Measurements from ENCODE around the gene IER3IP1.

IER3IP1 gene

DNA sequence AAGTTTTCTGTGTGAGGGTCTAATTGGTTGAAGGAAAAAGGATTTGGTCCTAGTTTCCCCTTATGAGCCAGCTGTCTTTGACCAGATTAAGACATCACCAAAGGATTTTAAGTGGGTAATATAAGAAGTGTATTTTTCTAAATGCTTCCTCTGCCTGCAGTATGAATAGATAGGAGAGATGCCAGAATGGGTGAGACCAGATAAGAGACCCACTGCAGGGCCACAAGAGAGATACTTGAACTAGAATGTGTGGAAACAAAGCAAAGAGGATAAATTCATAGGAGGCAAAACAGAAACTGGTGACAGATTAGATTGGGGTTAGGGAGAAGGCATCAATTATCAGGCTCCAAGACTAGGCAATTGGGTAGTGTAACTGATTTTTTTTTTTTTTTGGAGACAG lies 24.7 kb downstream of the IER3IP1 start:
- no peak for DNase-seq

DNA sequence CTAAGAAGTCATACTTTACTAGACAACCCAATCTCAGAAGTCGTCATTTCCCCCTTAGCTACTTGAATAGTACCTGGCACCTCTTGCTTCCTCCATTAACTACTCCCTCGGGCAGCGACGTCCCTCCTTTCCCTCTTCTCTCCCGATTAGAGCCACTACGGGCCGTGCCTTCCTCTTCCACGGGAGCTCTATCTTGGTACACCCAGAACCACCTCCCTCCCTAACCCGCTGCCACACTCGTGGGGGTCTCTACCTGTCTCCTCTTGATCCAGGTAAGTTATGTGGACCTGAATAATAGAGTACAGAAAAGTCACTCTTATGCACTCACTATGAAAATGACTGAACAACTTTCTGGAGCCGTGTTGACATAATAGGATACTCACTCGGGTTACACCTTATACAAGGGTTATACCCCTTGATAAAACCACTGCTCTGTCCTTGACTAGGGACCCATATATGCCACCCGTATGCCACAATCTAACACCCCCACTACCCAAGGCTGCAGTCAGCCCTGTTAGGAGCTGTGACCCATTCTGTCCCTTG lies 25.3 kb downstream of the IER3IP1 start:
- no peak for DNase-seq

DNA sequence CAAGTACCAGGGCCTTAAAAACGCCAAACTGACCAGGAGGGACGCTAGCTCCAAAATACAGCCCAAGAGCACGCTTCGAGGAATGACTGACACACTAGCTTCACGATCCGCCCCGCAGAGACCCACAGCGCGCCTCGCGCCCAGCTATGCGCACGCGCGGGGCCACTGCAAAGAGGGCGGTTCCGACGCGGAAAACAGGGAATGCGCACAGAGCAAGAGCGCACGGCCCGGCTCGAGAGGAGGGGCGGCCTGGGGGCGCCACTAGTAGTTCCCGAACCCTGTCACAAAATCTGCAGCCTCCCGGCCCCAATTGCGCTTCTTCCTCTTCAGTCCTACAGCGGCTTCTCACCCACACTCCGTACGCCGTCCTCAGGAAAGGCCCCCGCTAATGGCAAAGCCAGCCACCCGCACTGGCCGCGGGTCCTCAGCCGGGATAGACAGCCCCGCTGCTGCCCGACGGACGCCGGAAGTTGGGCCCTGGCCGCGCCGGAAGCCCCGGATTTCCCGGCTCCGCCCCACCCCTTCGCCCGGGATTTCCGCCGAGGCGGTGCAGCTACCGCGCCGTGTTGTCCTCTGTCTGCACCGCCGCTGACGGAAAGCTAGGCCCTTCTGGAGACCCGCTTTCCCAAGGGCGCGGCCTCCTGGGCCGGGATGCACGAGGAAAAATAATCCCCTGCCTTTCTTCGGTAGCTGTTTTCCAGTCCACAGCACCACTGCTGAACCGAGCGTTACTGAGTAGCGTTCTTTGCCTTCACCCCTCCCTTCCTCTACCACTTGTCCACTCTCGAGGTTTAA lies 25.9 kb downstream of the IER3IP1 start, which contains the start of gene HDHD2:
HDHD2 (minus strand) TSS at position 472 of the 795 bp plus-strand sequence. CDS start 14,061 bp downstream, outside the sequence.
- DNase-seq = peak; percentile 84

DNA sequence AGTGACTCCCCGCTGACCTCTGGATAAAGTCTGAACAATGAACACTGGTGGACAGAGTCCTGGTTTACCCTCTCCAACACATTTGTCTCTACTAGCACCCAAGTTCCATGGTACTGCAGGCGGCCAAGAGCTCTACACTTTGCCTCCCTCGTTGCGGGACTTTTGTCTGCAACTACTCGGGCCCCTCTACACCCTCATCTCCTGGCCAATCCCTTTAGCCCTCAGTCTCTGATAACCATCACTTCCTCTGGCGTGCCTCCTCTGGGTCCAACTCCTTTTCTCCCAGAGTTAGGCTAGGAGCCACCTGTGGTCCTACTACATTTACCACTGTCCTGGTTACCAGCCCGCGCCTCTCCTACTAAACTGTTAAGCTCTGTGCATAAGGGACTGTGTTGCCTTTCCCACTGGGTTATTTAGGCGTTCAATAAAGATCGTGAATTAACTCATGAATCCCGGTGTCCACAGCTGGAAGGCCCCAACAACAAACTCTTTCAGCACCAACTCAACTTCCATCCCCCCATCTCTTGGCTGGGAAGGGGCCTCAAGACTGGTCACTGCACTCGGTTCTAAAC lies 26.6 kb downstream of the IER3IP1 start:
- DNase-seq = no peak

DNA sequence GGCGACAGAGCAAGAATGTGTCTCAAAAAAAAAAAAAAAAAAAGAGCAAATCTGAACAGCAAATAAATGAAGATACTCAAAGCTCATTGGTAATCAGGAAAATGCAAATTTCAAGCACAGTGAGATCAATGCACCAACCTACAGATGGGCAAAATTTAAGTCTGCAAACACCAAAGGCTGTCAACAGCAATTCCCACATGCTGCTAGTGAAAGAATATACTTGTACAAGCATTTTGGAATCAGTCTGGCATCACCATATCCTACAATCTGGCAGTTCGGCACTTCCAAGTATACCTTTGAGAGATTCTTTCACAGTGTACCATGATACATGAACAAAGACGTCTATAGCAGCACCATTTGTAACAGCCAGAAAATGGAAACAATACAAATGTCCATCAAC lies 30.0 kb downstream of the IER3IP1 start:
- DNase-seq = no peak

DNA sequence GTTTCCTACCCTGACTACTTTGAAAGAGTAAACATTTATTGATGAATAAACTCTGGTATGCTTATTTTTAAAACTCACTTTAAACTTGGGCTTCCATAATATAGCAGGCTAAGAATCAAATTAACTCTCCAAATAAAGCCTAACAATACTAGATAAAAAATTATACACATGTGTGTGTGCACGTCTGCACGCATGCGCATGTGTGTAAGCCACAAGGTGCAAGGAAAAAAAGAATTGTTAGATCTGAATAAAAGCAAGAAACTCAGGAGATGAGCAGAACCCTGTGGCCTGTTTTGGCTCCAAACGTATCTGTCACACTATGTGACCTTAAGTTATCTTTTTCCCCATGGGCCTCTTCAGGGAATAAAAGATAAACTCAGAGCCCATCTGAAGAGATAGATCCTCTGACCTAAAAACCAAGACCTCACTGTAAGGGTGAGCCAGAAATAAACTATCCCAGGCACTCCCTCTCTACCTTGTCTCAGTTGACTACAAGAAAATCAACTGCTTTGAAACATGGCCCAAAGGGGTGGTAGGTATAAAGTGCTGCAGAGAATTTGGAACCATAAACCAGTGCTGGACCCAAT lies 32.2 kb downstream of the IER3IP1 start:
- DNase-seq = no peak

DNA sequence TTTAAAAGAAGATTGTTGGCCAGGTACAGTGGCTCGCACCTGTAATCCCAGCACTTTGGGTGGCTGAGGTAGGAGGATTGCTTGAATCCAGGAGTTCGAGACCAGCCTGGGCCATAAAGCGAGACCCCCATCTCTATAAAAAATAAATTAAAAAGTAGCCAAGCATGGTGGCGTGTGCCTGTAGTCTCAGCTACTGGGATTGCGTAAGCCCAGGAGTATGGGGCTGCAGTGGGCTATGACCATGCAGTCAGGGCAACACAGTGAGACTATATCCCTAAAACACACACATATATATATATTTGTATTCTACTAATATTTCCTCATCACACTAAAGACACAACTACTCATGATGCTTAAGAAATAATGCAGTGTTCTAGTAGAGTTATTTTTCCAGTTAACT lies 33.0 kb downstream of the IER3IP1 start:
- no peak for DNase-seq

DNA sequence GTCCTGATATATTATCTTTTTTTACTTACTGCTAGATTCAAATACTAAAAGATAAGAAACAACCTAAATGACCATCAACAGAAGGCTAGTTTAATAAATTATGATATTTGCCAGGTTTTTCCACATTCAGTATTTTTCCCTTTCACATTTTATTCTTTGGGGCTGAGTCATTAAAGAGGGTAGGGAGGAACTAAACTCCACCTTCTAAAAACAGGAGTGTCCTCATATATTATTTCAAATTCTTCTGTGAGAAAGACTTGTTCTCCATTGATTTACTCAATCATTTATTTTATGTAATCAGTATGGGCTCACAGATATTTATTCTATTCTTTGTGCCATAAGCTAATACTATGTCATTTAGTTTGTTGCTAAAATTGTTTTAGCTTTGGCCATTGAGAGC lies 34.9 kb downstream of the IER3IP1 start:
- DNase-seq = no peak

DNA sequence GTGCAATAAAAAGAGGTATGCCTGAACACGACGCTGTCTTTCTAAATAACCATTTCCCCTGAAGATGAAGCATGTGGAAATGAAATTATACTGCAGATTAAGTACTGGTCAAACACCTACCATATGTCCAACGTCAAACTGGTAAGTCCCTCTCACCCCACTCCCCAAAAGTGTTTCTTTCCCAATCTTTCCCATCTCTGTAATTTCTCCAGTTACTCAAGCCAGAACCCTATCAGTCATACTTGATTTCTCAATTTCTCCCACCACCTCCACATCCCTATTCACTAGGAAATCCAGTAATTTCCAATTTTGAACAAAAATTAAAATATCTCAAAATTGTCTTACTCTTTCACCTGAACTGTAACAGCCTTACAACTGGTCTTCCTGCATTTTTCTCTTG lies 55.0 kb downstream of the IER3IP1 start:
- no peak for DNase-seq

DNA sequence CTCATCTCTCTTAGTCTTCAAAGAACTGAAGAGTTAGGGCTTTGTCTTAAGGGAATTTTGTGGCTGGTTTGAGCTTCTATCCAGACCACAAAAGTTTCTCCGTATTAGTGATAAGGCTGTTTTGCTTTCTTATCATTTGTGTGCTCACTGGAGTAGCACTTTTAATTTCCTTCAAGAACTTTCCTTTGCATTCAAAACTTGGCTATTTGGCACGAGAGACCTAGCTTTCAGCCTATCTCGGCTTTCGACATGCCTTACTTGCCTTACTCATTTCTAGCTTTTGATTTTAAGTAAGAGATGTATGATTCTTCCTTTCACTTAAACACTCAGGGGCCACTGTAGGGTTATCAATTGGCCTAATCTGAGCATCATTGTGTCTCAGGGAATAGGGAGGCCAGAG lies 55.7 kb downstream of the IER3IP1 start:
- no peak for DNase-seq

DNA sequence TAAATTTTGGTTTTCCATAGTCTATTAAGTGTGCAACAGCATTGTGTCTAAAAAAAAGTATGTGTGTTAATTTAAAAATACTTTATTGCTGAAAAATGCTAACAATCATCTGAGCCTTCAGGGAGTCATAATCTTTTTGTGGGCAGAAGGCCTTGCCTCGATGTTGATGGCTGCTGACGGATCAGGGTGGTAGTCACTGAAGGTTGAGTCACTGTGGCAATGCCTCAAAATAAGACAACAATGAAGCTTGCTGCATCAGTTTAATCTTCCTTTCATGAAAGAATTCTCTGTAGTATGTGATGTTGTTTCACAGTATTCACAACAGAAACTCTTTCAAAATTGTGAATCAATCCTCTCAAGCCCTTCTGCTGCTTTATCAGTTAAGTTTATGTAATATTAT lies 57.2 kb downstream of the IER3IP1 start:
- DNase-seq = no peak

DNA sequence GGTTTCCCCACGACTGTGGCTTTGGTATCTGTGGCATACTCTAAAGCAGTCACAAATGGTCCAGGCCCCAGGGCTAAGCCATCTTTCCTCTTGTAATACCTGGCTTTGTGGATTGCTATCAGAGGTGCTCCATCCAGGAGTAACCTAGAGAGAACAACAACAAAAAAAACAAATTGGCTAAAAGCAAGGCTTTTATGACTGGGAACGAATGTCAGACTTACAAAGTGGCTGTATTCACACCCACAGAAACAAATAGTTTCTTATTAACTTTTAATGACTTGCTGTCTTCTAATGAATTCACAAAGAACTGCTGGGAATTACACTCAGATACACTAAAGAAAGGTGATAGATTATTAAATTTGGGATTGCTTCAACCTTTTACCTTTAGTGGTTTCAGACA lies 61.0 kb downstream of the IER3IP1 start:
- DNase-seq = no peak

DNA sequence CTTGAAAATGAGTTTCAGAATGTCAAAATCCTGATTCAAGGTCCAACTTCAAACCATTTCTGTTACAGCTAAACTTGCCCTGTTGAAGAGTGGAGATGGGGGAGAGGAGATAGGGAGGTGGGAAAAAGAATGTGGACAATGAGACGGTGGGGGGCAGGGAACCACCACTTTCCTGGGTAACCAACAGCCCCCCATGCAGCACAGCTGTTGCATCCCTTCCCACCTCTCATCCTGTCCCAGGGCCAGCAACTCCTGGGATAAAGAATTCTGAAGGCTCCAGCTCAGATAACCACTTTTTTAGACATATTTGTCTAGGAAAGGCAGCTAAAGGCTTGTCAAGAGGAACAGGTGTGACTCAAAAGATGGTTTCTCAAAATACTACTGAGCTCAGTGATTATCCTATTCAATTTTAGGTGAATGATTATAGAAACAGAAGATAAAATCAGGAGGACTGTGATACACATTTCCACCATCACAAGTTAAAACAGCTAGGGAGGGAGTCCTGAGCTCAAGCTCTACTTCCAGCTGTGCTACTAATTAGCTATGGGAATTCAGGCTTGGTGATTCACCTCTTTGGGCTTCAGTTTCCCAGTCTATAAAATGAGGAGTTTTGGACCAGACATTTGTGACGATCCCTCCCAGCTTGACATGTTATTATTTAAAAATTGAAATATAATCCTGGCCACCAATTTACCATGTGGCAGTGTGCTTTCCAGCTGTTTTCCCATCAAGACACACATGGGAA lies 62.2 kb downstream of the IER3IP1 start:
- no peak for DNase-seq

DNA sequence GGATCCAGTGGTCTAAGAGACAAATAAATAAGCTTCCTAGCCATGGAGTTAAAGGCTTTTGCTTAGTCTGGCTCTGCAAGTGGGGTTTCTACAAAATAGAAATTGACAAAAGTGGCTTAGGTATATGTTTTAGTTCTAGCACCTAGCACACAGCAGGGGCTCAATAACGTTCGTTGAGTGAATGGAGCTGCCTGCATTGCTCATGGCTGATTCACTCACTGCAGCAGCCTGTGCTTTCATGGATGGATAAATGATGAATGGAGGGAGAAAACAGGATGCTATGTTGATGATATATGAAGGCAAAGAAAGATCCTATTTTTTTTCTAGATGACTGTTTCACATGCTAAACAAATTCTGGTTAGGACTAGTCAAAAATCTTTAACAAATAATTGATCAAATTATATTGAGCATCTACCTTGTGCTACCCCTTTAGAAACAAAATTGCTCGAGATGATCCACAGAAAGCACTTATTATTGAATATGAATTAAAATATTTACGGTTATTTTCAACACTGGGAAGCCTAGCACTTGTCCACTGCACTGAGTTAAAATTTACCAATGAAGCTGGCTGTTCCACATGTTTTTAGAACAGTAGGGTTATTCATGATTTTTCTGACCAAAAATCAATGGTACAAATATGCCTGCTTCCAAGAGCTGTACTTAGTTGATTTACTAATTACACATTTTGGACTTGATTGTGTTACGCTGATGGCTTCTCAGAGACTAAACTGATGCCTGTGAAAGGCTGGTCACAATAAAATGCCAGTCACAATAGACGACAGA lies 65.5 kb downstream of the IER3IP1 start:
- DNase-seq = no peak

DNA sequence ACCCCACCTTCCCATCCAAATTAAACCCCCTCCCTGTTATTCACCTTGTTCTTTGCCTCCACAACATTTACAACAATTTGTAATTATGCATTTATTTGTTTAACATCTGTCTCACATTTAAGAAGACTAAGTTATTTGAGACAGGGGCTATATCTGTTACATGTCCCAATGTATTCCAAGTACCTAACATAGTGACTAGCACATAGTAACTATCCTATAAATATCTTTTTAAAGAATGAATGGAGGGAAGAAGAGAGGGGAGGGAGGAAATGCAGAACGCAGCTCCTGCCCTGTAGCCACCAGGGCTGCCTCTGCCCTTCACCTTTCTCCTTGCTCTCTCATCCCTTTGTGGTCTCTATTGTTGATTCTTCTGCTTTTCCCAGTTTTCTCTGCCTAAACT lies 66.4 kb downstream of the IER3IP1 start:
- DNase-seq = no peak

DNA sequence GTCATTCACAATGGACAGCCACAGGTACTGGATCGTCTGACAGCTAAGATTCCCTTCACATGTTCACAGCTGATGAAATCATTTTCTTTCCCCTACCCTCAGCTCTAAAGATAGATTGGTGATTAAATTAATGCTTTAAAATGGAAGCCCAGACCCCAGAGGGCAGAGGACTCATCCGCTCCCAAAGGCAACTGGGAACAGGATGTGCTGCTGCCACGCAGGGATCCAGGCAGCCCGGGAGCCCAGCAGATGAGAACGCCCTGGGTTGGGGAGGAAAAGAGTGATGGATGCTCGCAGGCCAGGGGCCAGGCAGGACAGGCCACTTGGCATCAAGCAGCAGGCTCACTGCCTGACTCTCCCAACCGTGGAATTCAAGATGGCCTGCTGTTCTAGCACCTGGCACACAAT lies 67.2 kb downstream of the IER3IP1 start:
- DNase-seq = no peak

DNA sequence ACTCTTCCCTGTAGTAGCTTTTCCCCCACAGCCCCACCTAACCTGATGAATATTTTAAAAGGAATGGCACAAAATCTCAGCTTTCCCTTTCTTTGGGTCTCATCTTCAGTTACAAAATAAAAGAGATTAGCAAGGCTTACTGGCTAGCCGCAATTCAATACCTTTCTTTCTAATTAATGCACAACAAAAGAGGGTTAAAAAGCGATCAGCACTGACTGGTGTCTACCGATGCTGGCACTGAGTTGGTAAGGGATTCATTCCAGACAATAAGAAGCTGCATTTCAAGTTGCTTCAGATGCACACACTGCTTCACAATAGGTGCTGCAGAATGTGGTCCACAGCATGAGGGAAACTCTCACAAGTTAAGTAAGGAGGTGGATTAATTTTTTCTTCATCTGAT lies 67.8 kb downstream of the IER3IP1 start:
- DNase-seq = no peak

All from stimulated activated CD4-positive, alpha-beta T cell treated with anti-CD3 and anti-CD28 coated beads, Interleukin-4, amount 100 ng/mL, for 1 hour (primary cell).